Body of pancreas (tissue), 4 donors: ENCODE data around the gene CAB39L.

Source experiments
- CTCF ChIP-seq, 7 experiments: fragments of 450-650 bp in 4 of 7; fragments of 200-600 bp in 3 of 7; sonication (generic) in 3 of 7; IDR thresholded peaks; one replicate each; pipeline ENCODE4 v1.5.1; 2016 to 2019; ENCODE audit warnings: antibody characterized with exemption in 7 of 7
- POLR2A ChIP-seq, 3 donors: fragments of 450-650 bp; IDR thresholded peaks; one replicate each; pipeline ENCODE4 v1.6.1; 2016; ENCODE audit warnings: antibody characterized with exemption in 3 of 3, mild to moderate bottlenecking in 2 of 3

- TF ChIP-seq POLR2A (IDR thresholded peaks at IDR 0.05) (no peak), CTCF (IDR thresholded peaks at IDR 0.05) (no peak)
Measured at GRCh38 chr13:49342454-49342853, 101.4 kb downstream of the CAB39L start.
